ENCODE measurements around the gene SNRNP27.

Gene SNRNP27

GRCh38 chr2:69952336-69953115 lies 58.8 kb downstream of the SNRNP27 start:
- Histone ChIP-seq H2AFZ (ENCODE audit: low read depth, low read length) (no peak overlapping the region), H3K27me3 (ENCODE audit: low read depth, low read length) (peaks cover 13% of the 10 kb centered on the region), H3K36me3 (replicated peaks; ENCODE audit: low read depth, low read length) (no peaks in the 10 kb centered on the region), H3K27ac (ENCODE audit: low read length) (no peak overlapping the region), H3K4me1 (ENCODE audit: low read length) (0 out of 2 replicates have a peak, but pooled peaks cover 3% of the 10 kb centered on the region), H3K9ac (ENCODE audit: low read length) (no peak overlapping the region), H3K4me2 (ENCODE audit: low read length) (no peak overlapping the region), H4K20me1 (ENCODE audit: insufficient read depth, low read length) (no peaks in the 10 kb centered on the region), H3K4me3 (ENCODE audit: low read length) (no peak overlapping the region), H3K79me2 (ENCODE audit: low read length) (no peaks in the 10 kb centered on the region), H3K9me3 (ENCODE audit: insufficient read depth, low read length) (no peaks in the 10 kb centered on the region)
- TF ChIP-seq EZH2phosphoT487 (IDR thresholded peaks at IDR 0.05; ENCODE audit: low read depth) (no peak), CTCF (IDR thresholded peaks at IDR 0.05; ENCODE audit: low read depth, low read length) (no peak)

- no peak overlapping the region for H2AFZ ChIP-seq (ENCODE audit: low read depth, low read length)
- no peaks in the 10 kb centered on the region for H4K20me1 ChIP-seq (ENCODE audit: insufficient read depth, low read length)
- H3K9me3 ChIP-seq (ENCODE audit: insufficient read depth, low read length), result no peaks in the 10 kb centered on the region
- H3K27me3 ChIP-seq (ENCODE audit: low read depth, low read length), result peaks cover 18% of the 10 kb centered on the region
- H3K4me2 ChIP-seq (ENCODE audit: low read length), result no peak overlapping the region
- H3K36me3 ChIP-seq (replicated peaks; ENCODE audit: low read depth, low read length), result no peaks in the 10 kb centered on the region
- no peak overlapping the region for H3K4me3 ChIP-seq (ENCODE audit: low read length)
- TF ChIP-seq CTCF (IDR thresholded peaks at IDR 0.05; ENCODE audit: low read depth, low read length) (no peak), EZH2phosphoT487 (IDR thresholded peaks at IDR 0.05; ENCODE audit: low read depth) (no peak)
- H3K27ac ChIP-seq (ENCODE audit: low read length), result no peak overlapping the region
- H3K79me2 ChIP-seq (ENCODE audit: low read length), result no peaks in the 10 kb centered on the region
- peaks cover 5% of the 10 kb centered on the region; the same call in 1 of the 2 replicates for H3K4me1 ChIP-seq (ENCODE audit: low read length)
- no peak overlapping the region for H3K9ac ChIP-seq (ENCODE audit: low read length)
Observed at GRCh38 chr2:69954084-69954483, 60.3 kb downstream of the SNRNP27 start.
